Astrocyte (in vitro differentiated cells and primary cell): ENCODE data around the gene RAET1G.
"Not testable (repeated sequence)": the region's sequence is repeated elsewhere in the genome, so short reads cannot be mapped to it uniquely, and the experiment has no call there.

Experiments
- CTCF ChIP-seq: IDR thresholded peaks from 2 replicates; pipeline ENCODE4 v1.5.1; 2011; ENCODE audit warnings: low read depth, mild to moderate bottlenecking, inconsistent platforms, low read length, moderate library complexity; ENCODE audit not compliant: insufficient read depth
- EZH2 ChIP-seq: IDR thresholded peaks from 2 replicates; pipeline ENCODE4 v1.6.1; 2012; ENCODE audit warnings: mild to moderate bottlenecking, low read length, inconsistent platforms; ENCODE audit not compliant: insufficient read depth

GRCh38 chr6:149891864-149892263 is 31.1 kb downstream of the RAET1G start:
- not testable (repeated sequence) for TF ChIP-seq CTCF, EZH2
